GM19467 (cell line): ENCODE data around the gene SERPINA9.
"Not testable (repeated sequence)": the region's sequence is repeated elsewhere in the genome, so short reads cannot be mapped to it uniquely, and the experiment has no call there.

Experiments
- ATAC-seq: cut with Tn5 transposase; IDR thresholded peaks from one replicate; pipeline ENCODE4 v1.9.1; 2021; ENCODE audit warnings: mild to moderate bottlenecking, moderate library complexity; ENCODE audit not compliant: unreplicated experiment

The SERPINA9 gene

GRCh38 chr14:94489336-94489735 lies 13.3 kb upstream of the SERPINA9 start:
- ATAC-seq = no peak

DNA sequence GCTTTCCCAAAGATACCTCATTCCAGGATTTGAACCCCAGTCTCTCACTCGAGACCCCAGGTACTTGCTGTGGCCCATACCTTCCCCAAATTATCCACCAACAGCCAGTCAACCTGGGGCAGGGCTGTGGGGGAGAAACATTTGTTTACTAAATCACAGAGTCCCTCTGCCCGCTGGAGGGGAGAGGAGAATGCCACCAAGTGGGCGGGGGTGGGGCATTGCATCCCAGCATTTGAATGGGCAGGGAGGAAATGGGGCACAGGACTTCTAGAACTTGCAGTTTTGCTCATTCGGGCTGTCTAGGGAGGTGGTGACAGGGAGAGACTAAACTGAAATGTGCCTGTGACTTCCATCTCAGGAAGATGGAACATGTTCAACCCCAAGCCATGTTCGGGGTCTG lies 10.9 kb upstream of the SERPINA9 start:
- ATAC-seq = no peak

GRCh38 chr14:94485944-94486841 lies 10.2 kb upstream of the SERPINA9 start:
- peak; percentile 60 for ATAC-seq

DNA sequence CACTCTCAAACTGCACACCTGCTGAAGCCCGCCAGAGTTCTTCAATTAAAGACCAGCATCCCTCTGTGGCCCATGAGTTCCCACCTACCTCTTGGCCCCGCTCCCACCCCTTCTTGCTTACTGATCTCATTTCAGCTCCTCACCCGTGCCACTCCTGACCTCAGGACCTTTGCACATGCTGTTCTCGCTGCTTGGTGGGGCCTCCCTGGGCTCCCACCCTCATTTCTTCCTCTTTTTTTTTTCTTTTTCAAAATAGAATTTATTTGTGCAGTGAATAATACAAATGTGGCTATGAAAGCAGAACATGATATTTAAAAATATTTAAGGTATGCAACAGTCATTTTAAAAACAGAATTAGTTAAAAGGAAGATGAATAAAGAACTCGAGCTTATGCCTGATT lies 8.5 kb upstream of the SERPINA9 start:
- ATAC-seq = no peak

GRCh38 chr14:94483729-94484275 lies 7.8 kb upstream of the SERPINA9 start:
- ATAC-seq = no peak

- ATAC-seq = no peak
Measured at GRCh38 chr14:94483071-94483451, 7.1 kb upstream of the SERPINA9 start.

GRCh38 chr14:94482132-94483070 lies 6.4 kb upstream of the SERPINA9 start:
- ATAC-seq = not testable (repeated sequence)

GRCh38 chr14:94481468-94482131 lies 5.6 kb upstream of the SERPINA9 start:
- no peak for ATAC-seq

- no peak for ATAC-seq
Measured at GRCh38 chr14:94480809-94481208, 4.8 kb upstream of the SERPINA9 start.

DNA sequence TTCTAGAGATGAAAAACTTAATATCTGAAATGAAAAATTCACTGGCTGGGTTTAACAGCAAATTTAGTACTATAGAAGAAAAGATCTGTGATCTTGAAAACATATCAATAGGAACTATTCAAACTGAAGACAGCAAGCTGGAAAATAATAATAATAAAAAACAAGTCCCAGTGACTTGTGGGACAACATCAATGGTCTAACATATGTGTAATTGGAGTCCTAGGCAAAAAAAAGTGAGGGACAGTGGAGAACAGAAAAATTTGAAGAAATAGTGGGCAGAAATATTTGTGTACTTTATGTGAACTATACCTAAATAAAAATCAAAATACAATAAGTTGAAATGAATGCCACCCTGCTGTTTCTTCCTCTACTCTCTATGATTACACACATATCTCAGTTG lies 2.4 kb upstream of the SERPINA9 start:
- ATAC-seq = no peak

- no peak for ATAC-seq
Measured at GRCh38 chr14:94474581-94475031, 1.4 kb downstream of the SERPINA9 start.

DNA sequence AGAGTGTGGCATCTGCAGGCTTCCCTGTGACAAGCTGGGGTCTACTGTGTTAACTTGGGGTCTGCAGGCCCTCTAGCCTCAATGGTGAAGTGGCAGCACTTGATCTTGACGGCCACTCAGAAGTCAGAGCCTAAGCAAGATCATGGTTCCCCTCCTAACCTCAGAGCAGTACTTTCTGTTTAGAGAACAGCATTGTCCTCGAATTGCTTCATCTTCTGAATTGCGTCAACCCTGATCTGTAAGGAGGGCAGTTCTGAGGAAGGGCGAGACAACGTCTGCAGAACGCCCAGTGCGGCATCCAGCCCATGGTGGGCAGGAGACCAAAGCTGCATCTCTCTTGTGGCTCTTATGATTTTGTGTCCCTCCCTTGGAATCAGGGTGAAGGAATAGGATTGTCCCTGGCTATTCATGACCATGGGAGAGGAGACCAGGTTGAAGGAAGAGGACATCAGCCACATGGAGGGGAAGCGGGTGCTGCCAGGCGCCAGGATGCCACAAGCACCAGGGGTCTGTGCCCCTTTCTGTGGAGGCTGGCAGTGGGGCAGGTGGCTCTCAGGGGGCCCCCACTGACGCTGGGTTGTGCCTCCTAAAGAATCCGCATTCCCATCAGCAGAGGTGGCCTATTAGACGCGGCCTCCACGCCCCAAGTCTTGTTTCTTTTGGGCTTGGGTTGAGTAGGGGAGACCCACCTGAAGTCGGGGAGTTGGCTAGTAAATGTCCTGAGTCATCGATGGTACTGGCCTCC lies 2.2 kb downstream of the SERPINA9 start:
- no peak for ATAC-seq

DNA sequence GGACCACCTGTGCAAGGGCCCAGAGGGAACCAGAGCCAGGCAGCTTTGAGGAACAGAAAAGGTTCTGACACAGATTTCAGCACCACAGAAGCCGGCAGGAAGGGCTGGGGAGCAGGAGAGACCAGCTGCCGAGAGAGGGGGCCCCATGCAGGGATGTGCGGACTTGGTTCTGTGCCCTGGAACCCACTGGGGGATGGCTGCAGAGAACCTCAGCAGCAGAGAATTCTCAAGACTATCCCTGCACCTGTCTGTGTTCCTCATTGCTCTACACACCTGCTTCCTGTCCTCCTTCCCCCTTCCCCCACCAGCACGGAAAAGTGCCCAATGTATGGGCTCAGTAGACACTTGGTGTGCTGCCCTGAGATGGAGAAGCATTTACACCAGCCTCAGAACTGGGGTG lies 3.2 kb downstream of the SERPINA9 start:
- no peak for ATAC-seq

DNA sequence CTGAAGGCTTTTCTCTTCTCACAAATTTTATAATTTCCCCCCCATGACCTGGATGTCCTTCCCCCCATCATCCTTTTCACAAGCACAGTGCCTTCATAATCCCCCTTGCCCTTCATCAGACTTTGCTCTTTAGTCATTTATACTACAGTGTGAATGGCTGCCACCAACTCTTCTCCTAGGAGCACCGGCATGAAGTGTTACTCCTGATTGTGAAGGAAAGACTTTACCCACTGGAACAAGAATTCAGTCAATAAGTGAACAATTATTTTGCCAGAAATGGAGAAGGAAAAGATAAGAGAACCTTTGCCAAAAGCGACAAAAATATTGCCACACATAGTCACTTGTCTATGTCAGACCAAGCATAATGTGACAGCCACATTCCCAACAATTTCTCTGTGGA lies 5.0 kb downstream of the SERPINA9 start:
- no peak for ATAC-seq

GRCh38 chr14:94470311-94470710 lies 5.7 kb downstream of the SERPINA9 start:
- no peak for ATAC-seq

GRCh38 chr14:94469261-94469660 lies 6.7 kb downstream of the SERPINA9 start:
- no peak for ATAC-seq

GRCh38 chr14:94467728-94468520 lies 8.1 kb downstream of the SERPINA9 start:
- ATAC-seq = no peak

- ATAC-seq = no peak
Measured at GRCh38 chr14:94466706-94467370, 9.2 kb downstream of the SERPINA9 start.

DNA sequence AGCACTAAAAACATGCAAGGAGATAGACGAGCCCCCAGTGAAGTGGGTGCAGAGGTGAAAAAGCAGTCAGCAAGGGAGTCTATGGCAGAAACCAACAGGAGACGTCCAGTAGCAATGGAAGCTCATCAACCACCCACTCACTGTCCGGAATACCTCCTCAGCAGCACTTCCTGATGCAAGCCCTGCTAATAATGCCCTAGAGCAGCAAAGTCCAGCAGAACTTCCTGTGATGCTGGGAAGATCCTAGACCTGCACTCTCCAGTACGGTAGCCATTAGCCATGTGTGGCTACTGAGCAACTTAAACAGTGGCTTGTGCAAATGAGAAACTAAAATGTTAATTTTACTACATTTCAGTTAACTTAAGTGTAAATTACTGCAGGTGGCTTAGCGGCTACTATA lies 11.0 kb downstream of the SERPINA9 start:
- ATAC-seq = no peak
